Adipocyte (in vitro differentiated cells): ENCODE measurements around the gene AFAP1.

Experiments used
- DNase-seq: peaks from one replicate; pipeline ENCODE4 v3.0.0-alpha.2; 2015; ENCODE audit warnings: low read depth
- H3K27me3 ChIP-seq: replicated peaks from 2 replicates; pipeline ENCODE4 v1.7.0; 2013; ENCODE audit warnings: mild to moderate bottlenecking, low read length, moderate library complexity; ENCODE audit not compliant: control insufficient read depth, insufficient read depth
- H3K36me3 ChIP-seq: 2 replicates; pipeline ENCODE4 v1.7.0; 2013; ENCODE audit warnings: low read length, mild to moderate bottlenecking, moderate library complexity; ENCODE audit not compliant: control insufficient read depth, insufficient read depth, severe bottlenecking
- H3K4me1 ChIP-seq: 2 replicates; pipeline ENCODE4 v1.7.0; 2013; ENCODE audit warnings: mild to moderate bottlenecking, low read length, moderate library complexity; ENCODE audit not compliant: control insufficient read depth, insufficient read depth
- H3K4me3 ChIP-seq: 2 replicates; pipeline ENCODE4 v1.7.0; 2013; ENCODE audit warnings: mild to moderate bottlenecking, low read length, moderate library complexity
- H3K9ac ChIP-seq: 2 replicates; pipeline ENCODE4 v1.7.0; 2013; ENCODE audit warnings: mild to moderate bottlenecking, low read length, moderate library complexity
- H3K9me3 ChIP-seq: 2 replicates; pipeline ENCODE4 v1.7.0; 2013; ENCODE audit warnings: mild to moderate bottlenecking, low read length, moderate library complexity; ENCODE audit not compliant: control insufficient read depth

AFAP1 gene

GRCh38 chr4:7978907-7979651 is 39.4 kb upstream of the AFAP1 start:
- Histone ChIP-seq H3K4me3 (no peak overlapping the region), H3K4me1 (peaks cover 9% of the 10 kb centered on the region), H3K9me3 (no peaks in the 10 kb centered on the region), H3K9ac (no peak overlapping the region), H3K36me3 (no peaks in the 10 kb centered on the region), H3K27me3 (no peaks in the 10 kb centered on the region)
- DNase-seq, result no peak

DNA sequence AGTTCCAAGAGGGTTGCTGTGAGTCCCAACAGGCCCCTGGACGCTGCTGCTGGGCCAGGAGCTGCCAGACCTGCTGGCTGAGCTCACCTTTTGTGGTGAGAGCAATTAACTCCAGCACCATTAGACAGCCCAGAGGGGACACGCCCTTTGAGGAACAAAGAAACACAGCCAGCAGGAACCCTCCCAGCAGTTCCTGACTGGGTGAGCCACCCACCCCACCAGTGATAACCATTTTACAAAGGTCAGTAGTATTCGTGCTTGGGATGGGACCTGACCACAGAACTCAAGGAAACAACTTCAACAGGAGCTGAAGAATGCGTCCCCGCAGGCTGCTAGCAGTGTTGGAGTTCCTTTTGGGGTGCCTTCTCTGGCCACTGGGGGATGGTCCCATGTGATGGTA is 38.8 kb upstream of the AFAP1 start:
- Histone ChIP-seq H3K9me3 (no peaks in the 10 kb centered on the region), H3K27me3 (no peaks in the 10 kb centered on the region), H3K4me1 (peaks cover 14% of the 10 kb centered on the region), H3K9ac (no peak overlapping the region), H3K36me3 (no peaks in the 10 kb centered on the region), H3K4me3 (no peak overlapping the region)
- DNase-seq, result no peak

- peaks cover 17% of the 10 kb centered on the region for H3K4me1 ChIP-seq
- H3K27me3 ChIP-seq, result no peaks in the 10 kb centered on the region
- H3K36me3 ChIP-seq, result no peaks in the 10 kb centered on the region
- H3K9ac ChIP-seq, result no peak overlapping the region
- DNase-seq, result no peak
- H3K9me3 ChIP-seq, result no peaks in the 10 kb centered on the region
- no peak overlapping the region for H3K4me3 ChIP-seq
Measured at GRCh38 chr4:7976634-7977033, 37.0 kb upstream of the AFAP1 start.

DNA sequence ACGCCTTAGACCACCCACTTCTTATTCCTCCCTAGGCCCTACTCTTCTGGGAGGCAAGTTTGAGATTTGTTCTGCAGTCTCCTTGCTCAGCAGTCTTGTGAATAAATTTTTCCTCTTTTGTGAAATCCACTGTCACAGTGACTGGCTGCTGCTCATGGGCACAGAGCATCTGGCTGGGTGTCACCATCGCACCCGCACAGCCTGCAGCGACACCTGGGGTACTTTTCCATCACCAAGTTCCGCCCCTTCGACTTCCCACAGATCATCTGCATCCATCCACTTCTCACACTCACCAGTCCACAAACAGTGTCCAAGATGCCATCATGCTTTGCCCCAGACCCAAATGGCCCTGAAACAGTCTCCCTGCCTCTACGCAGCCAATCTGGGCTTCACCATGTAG is 36.4 kb upstream of the AFAP1 start:
- H3K4me3 ChIP-seq, result no peak overlapping the region
- no peak for DNase-seq
- no peaks in the 10 kb centered on the region for H3K9me3 ChIP-seq
- H3K36me3 ChIP-seq, result no peaks in the 10 kb centered on the region
- no peaks in the 10 kb centered on the region for H3K27me3 ChIP-seq
- no peak overlapping the region for H3K9ac ChIP-seq
- peaks cover 17% of the 10 kb centered on the region for H3K4me1 ChIP-seq

DNA sequence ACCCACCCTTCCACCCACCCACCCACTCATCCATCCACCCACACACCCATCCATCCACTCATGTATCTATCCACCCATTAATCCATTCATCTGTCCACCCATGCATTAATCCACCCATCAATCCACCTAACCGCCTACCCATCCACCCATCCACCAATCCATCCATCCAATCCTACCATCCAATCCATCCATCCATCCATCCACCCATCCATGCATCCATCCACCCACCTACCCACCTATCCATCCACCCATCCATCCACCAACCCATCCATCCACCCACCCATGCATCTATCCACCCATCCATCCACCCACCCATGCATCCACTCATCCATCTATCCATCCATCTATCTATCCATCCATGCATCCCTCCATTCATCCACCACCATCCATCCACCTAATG is 34.8 kb upstream of the AFAP1 start:
- H3K4me3 ChIP-seq, result no peak overlapping the region

GRCh38 chr4:7973545-7973981 is 33.9 kb upstream of the AFAP1 start:
- H3K36me3 ChIP-seq, result no peaks in the 10 kb centered on the region

More for the DNA sequence above, 34.8 kb upstream of the AFAP1 start:
- DNase-seq, result no peak
- Histone ChIP-seq H3K36me3 (no peaks in the 10 kb centered on the region), H3K27me3 (no peaks in the 10 kb centered on the region), H3K9me3 (no peaks in the 10 kb centered on the region), H3K9ac (no peak overlapping the region), H3K4me1 (peaks cover 31% of the 10 kb centered on the region)

GRCh38 chr4:7971881-7972500 is 32.3 kb upstream of the AFAP1 start:
- no peaks in the 10 kb centered on the region for H3K36me3 ChIP-seq
- H3K4me3 ChIP-seq, result no peak overlapping the region

More at GRCh38 chr4:7973545-7973981, 33.9 kb upstream of the AFAP1 start:
- H3K4me3 ChIP-seq, result no peak overlapping the region
- H3K9me3 ChIP-seq, result no peaks in the 10 kb centered on the region
- H3K27me3 ChIP-seq, result no peaks in the 10 kb centered on the region
- peak; percentile 43 for DNase-seq
- peak overlapping the region; percentile 3 for H3K9ac ChIP-seq
- peaks cover 31% of the 10 kb centered on the region for H3K4me1 ChIP-seq

GRCh38 chr4:7971159-7971631 is 31.5 kb upstream of the AFAP1 start:
- H3K9ac ChIP-seq, result no peak overlapping the region
- DNase-seq, result no peak
- H3K27me3 ChIP-seq, result no peaks in the 10 kb centered on the region
- peaks cover 31% of the 10 kb centered on the region for H3K4me1 ChIP-seq
- H3K4me3 ChIP-seq, result no peak overlapping the region
- no peaks in the 10 kb centered on the region for H3K36me3 ChIP-seq
- H3K9me3 ChIP-seq, result no peaks in the 10 kb centered on the region

More at GRCh38 chr4:7971881-7972500, 32.3 kb upstream of the AFAP1 start:
- Histone ChIP-seq H3K9ac (no peak overlapping the region), H3K27me3 (no peaks in the 10 kb centered on the region), H3K9me3 (no peaks in the 10 kb centered on the region), H3K4me1 (peaks cover 31% of the 10 kb centered on the region)
- no peak for DNase-seq

GRCh38 chr4:7970361-7970946 is 30.8 kb upstream of the AFAP1 start:
- no peaks in the 10 kb centered on the region for H3K36me3 ChIP-seq
- H3K4me1 ChIP-seq, result peaks cover 31% of the 10 kb centered on the region
- no peaks in the 10 kb centered on the region for H3K27me3 ChIP-seq
- H3K4me3 ChIP-seq, result peak overlapping the region; percentile 5
- H3K9ac ChIP-seq, result peak overlapping the region; percentile 64
- H3K9me3 ChIP-seq, result no peaks in the 10 kb centered on the region
- no peak for DNase-seq

GRCh38 chr4:7968262-7968896 is 28.7 kb upstream of the AFAP1 start:
- Histone ChIP-seq H3K9ac (no peak overlapping the region), H3K36me3 (no peaks in the 10 kb centered on the region), H3K4me1 (peaks cover 33% of the 10 kb centered on the region), H3K9me3 (no peaks in the 10 kb centered on the region), H3K27me3 (no peaks in the 10 kb centered on the region), H3K4me3 (no peak overlapping the region)
- DNase-seq, result no peak
